ENCODE measurements around the gene MRPS31. TPM values are rescaled to one million over a fixed set of nuclear protein-coding genes. Genes with fewer than 3 reads are reported as not detected.

Gene MRPS31
- total RNA-seq, 1 experiment from 2014 or later: 22.8 TPM

GRCh38 chr13:40812102-40812501 is 41.1 kb upstream of the MRPS31 start (continued):
- TF ChIP-seq ZFX (IDR thresholded peaks at IDR 0.05) (no peak), ELF1 (IDR thresholded peaks at IDR 0.05; ENCODE audit: borderline replicate concordance, low read depth) (no peak)
- TF ChIP-seq, protein P1, sequence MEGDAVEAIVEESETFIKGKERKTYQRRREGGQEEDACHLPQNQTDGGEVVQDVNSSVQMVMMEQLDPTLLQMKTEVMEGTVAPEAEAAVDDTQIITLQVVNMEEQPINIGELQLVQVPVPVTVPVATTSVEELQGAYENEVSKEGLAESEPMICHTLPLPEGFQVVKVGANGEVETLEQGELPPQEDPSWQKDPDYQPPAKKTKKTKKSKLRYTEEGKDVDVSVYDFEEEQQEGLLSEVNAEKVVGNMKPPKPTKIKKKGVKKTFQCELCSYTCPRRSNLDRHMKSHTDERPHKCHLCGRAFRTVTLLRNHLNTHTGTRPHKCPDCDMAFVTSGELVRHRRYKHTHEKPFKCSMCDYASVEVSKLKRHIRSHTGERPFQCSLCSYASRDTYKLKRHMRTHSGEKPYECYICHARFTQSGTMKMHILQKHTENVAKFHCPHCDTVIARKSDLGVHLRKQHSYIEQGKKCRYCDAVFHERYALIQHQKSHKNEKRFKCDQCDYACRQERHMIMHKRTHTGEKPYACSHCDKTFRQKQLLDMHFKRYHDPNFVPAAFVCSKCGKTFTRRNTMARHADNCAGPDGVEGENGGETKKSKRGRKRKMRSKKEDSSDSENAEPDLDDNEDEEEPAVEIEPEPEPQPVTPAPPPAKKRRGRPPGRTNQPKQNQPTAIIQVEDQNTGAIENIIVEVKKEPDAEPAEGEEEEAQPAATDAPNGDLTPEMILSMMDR (IDR thresholded peaks at IDR 0.05 in 2 of 3, conservative IDR thresholded peaks at IDR 0.05 in 1 of 3; ENCODE audit: borderline replicate concordance in 1 of 3, insufficient read depth in 1 of 3, low read depth in 2 of 3, low read length in 2 of 3): no peak
- TF ChIP-seq, protein P2, sequence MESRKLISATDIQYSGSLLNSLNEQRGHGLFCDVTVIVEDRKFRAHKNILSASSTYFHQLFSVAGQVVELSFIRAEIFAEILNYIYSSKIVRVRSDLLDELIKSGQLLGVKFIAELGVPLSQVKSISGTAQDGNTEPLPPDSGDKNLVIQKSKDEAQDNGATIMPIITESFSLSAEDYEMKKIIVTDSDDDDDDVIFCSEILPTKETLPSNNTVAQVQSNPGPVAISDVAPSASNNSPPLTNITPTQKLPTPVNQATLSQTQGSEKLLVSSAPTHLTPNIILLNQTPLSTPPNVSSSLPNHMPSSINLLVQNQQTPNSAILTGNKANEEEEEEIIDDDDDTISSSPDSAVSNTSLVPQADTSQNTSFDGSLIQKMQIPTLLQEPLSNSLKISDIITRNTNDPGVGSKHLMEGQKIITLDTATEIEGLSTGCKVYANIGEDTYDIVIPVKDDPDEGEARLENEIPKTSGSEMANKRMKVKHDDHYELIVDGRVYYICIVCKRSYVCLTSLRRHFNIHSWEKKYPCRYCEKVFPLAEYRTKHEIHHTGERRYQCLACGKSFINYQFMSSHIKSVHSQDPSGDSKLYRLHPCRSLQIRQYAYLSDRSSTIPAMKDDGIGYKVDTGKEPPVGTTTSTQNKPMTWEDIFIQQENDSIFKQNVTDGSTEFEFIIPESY (IDR thresholded peaks at IDR 0.05; ENCODE audit: extremely low read depth, insufficient replicate concordance, low read length): no peak

DNA sequence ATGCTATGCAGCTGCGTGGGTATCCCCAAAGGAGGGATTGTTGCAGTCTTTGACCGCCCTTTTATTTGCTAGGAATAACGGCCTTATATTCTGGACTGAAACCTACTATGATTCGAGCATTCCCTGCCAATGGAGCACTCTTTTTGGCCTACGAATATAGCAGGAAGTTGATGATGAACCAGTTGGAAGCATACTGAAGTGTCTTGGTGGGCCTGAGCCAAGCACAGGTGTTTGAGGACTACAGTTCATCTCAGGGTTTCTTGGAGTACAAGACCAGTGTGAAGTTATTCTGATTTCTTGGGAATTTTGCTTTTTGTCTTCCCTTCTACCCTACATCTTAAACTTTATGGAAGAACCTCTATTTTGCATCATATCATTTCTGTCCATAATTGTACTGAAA is 38.5 kb upstream of the MRPS31 start:
- Histone ChIP-seq H3K27me3 (ENCODE audit: insufficient read depth, low read length) (no peaks in the 10 kb centered on the region), H3K36me3 (ENCODE audit: control insufficient read depth in 1 of 2, insufficient read depth in 2 of 2, low read length in 2 of 2) (peaks cover 13 to 16% of the 10 kb centered on the region in 2 experiments; a peak in 3 of 4 replicates), H3K4me3 (replicated peaks in 1 of 2; ENCODE audit: low read depth in 1 of 2, low read length in 2 of 2) (no peak overlapping the region), H3K9me2 (ENCODE audit: insufficient read depth) (no peaks in the 10 kb centered on the region), H3K4me1 (ENCODE audit: control insufficient read depth in 1 of 2, insufficient read depth in 2 of 2, low read length in 2 of 2) (0 out of 4 replicates have a peak, but pooled peaks cover 0 to 3% of the 10 kb centered on the region in 2 experiments), H3K4me2 (ENCODE audit: low read length) (no peak overlapping the region), H2AFZ (ENCODE audit: low read depth, low read length, poor library complexity, severe bottlenecking) (no peak overlapping the region), H4K20me1 (ENCODE audit: insufficient read depth) (no peaks in the 10 kb centered on the region), H3K27ac (ENCODE audit: low read depth, low read length) (no peak overlapping the region), H3K9ac (ENCODE audit: low read length) (no peak overlapping the region), H3K79me2 (ENCODE audit: insufficient read depth, low read length) (no peaks in the 10 kb centered on the region), H3K9me3 (ENCODE audit: control insufficient read depth in 1 of 2, insufficient read depth in 1 of 2, low read depth in 1 of 2, low read length in 2 of 2) (no peaks in the 10 kb centered on the region)
- BruUV-seq (replicated peaks): TSS peak; percentile 23
- DNase-seq (ENCODE audit: low read depth, low spot score): no peak
- CTCF ChIA-PET: no interaction called here
- TF ChIP-seq SRF (IDR thresholded peaks at IDR 0.05; ENCODE audit: low read depth): no peak
- no peak for TF ChIP-seq TCF7L2 (IDR thresholded peaks at IDR 0.05; ENCODE audit: borderline replicate concordance, extremely low read depth, insufficient read depth, insufficient read length)
- no peak for TF ChIP-seq ATF3 (IDR thresholded peaks at IDR 0.05)
- no peak for TF ChIP-seq EGR1 (IDR thresholded peaks at IDR 0.05; ENCODE audit: low read depth)
- no peak for TF ChIP-seq REST (IDR thresholded peaks at IDR 0.05; ENCODE audit: low read depth)
- ATAC-seq: no peak
- POLR2A ChIA-PET: interaction anchor here (0.6 kb wide), 1 partner anchor 13 kb away, joined by 3 read pairs; no protein-coding TSS in a partner anchor
- intact Hi-C loops (cut with micrococcal nuclease): no loop called here
- RAD21 ChIA-PET (ENCODE audit: low non-redundant PET in 1 of 2, low total read pairs in 2 of 2, uncharacterized antibody in 2 of 2, unreplicated experiment in 2 of 2): no interaction called here
